B cell (primary cell): Measurements from ENCODE around the gene BRSK1. TPM values are rescaled to one million over a fixed set of nuclear protein-coding genes. Genes with fewer than 3 reads are reported as not detected.

ENCODE experiments used
- ATAC-seq: fragments of 200-7000 bp; cut with Tn5 transposase; one replicate; pipeline ENCODE4 v1.10.0; 2021; ENCODE audit warnings: low read depth, mild to moderate bottlenecking, moderate number of reproducible peaks, moderate library complexity
- CTCF ChIA-PET: fragments of 350-600 bp; sonication (Branson Sonifier 250); formaldehyde crosslinking; loops from one replicate; lab custom pipeline; 2021; ENCODE audit warnings: antibody characterized with exemption, inconsistent platforms; lab: Charles Lee
- POLR2A ChIA-PET: fragments of 350-600 bp; sonication (Branson Sonifier 250); formaldehyde crosslinking; loops from one replicate; lab custom pipeline; 2021; ENCODE audit warnings: antibody characterized with exemption; lab: Charles Lee
- DNase-seq: peaks from one replicate; pipeline ENCODE4 v3.0.0; 2013
- H2AFZ ChIP-seq: 2 replicates; pipeline ENCODE4 v1.6.1; 2012; ENCODE audit warnings: mild to moderate bottlenecking, low read depth, low read length; ENCODE audit not compliant: insufficient read depth, poor library complexity, severe bottlenecking
- H3K27ac ChIP-seq, 2 donors: 1 replicate in 1 of 2; 2 replicates in 1 of 2; pipeline ENCODE4 v1.5.1; 2012 to 2013; ENCODE audit warnings: low read length in 2 of 2, mild to moderate bottlenecking in 2 of 2, moderate library complexity in 1 of 2
- H3K27me3 ChIP-seq, 4 experiments: fragments of 200-600 bp in 1 of 4; sonication (generic) in 1 of 4; replicated peaks in 1 of 4; 1 replicate in 2 of 4; 2 replicates in 2 of 4; pipeline versions ENCODE4 v1.6.1 to v1.7.0; 2013 to 2016; ENCODE audit warnings: low read length in 3 of 4, mild to moderate bottlenecking in 2 of 4, mixed read lengths in 1 of 4, moderate library complexity in 1 of 4; ENCODE audit not compliant: insufficient read depth in 4 of 4, control insufficient read depth in 3 of 4; ENCODE audit errors: control extremely low read depth in 1 of 4
- H3K36me3 ChIP-seq, 2 experiments: replicated peaks in 1 of 2; 1 replicate in 1 of 2; 2 replicates in 1 of 2; pipeline versions ENCODE4 v1.6.1 to v1.7.1; 2013; ENCODE audit warnings: low read length in 1 of 2; ENCODE audit not compliant: insufficient read depth in 2 of 2, control insufficient read depth in 1 of 2; ENCODE audit errors: control extremely low read depth in 1 of 2, extremely low read depth in 1 of 2
- H3K4me1 ChIP-seq, 2 donors: fragments of 200-600 bp in 1 of 2; sonication (generic) in 1 of 2; 1 replicate in 1 of 2; 2 replicates in 1 of 2; pipeline versions ENCODE4 v1.5.1 to v1.6.1; 2013 to 2017; ENCODE audit warnings: low read length in 2 of 2; ENCODE audit not compliant: control insufficient read depth in 2 of 2, insufficient read depth in 2 of 2
- H3K4me2 ChIP-seq: replicated peaks from 2 replicates; pipeline ENCODE3; 2012; ENCODE audit warnings: mild to moderate bottlenecking, low read depth, low read length; ENCODE audit not compliant: poor library complexity, severe bottlenecking
- H3K4me3 ChIP-seq, 5 experiments: fragments of 200-600 bp in 1 of 5; sonication (generic) in 1 of 5; 1 replicate in 3 of 5; 2 replicates in 2 of 5; pipeline versions ENCODE4 v1.5.1 to v1.7.0; 2011 to 2016; ENCODE audit warnings: low read length in 4 of 5, mild to moderate bottlenecking in 4 of 5, low read depth in 2 of 5, control low read depth in 1 of 5, moderate library complexity in 1 of 5; ENCODE audit not compliant: insufficient read depth in 1 of 5; ENCODE audit errors: control extremely low read depth in 1 of 5, extremely low read depth in 1 of 5
- H3K79me2 ChIP-seq: fragments of 200-600 bp; sonication (generic); one replicate; pipeline ENCODE4 v1.6.0; 2016; ENCODE audit warnings: low read length; ENCODE audit not compliant: control insufficient read depth, insufficient read depth
- H3K9ac ChIP-seq: fragments of 200-600 bp; sonication (generic); 2 replicates; pipeline ENCODE4 v1.6.1; 2017; ENCODE audit warnings: mild to moderate bottlenecking, low read length, moderate library complexity
- H3K9me3 ChIP-seq, 3 donors: one replicate each; pipeline versions ENCODE4 v1.6.1 to v1.7.1; 2013; ENCODE audit warnings: low read length in 2 of 3; ENCODE audit not compliant: control insufficient read depth in 2 of 3, insufficient read depth in 1 of 3; ENCODE audit errors: control extremely low read depth in 1 of 3
- H4K20me1 ChIP-seq: 2 replicates; pipeline ENCODE4 v1.6.0; 2012; ENCODE audit warnings: mild to moderate bottlenecking, low read length; ENCODE audit not compliant: insufficient read depth, control insufficient read depth, poor library complexity, severe bottlenecking
- H3K27ac Mint-ChIP-seq: one replicate; pipeline ENCODE4 v1.8.0; 2021; ENCODE audit warnings: mixed read lengths
- H3K27me3 Mint-ChIP-seq: one replicate; pipeline ENCODE4 v1.8.0; 2021; ENCODE audit warnings: mixed read lengths
- H3K4me1 Mint-ChIP-seq: one replicate; pipeline ENCODE4 v1.8.0; 2021; ENCODE audit warnings: mixed read lengths
- H3K4me3 Mint-ChIP-seq: one replicate; pipeline ENCODE4 v1.8.0; 2021; ENCODE audit warnings: mixed read lengths
- H3K9me3 Mint-ChIP-seq: one replicate; pipeline ENCODE4 v1.8.0; 2022; ENCODE audit warnings: mixed read lengths; ENCODE audit not compliant: insufficient read depth
- CTCF ChIP-seq: fragments of 200-600 bp; IDR thresholded peaks from one replicate; pipeline ENCODE4 v1.8.0; 2022; ENCODE audit warnings: antibody characterized with exemption, mild to moderate bottlenecking
- EZH2 ChIP-seq: IDR thresholded peaks from 2 replicates; pipeline ENCODE4 v1.6.1; 2012; ENCODE audit warnings: borderline replicate concordance, low read depth, mild to moderate bottlenecking, moderate library complexity, low read length; ENCODE audit not compliant: insufficient read depth, poor library complexity, severe bottlenecking
- WGBS: methylation state at CpG from one replicate; pipeline ENCODE4 v1.1.5; 2013; ENCODE audit warnings: missing lambda C conversion rate; ENCODE audit not compliant: insufficient coverage; 5-methylcytosine and 5-hydroxymethylcytosine counted together
- intact Hi-C: fragments of 100-400 bp; cut with micrococcal nuclease; formaldehyde crosslinking; loops from one replicate; pipeline ENCODE4 v1.10.0; 2022
- polyA plus RNA-seq: library from polyadenylated mRNA; depleted of rRNA; stranded (reverse); fragments of >200 nt; gene quantifications from 2 replicates; pipeline ENCODE4 v1.2.3, GENCODE V29; 2012
- total RNA-seq, 2 donors: library from RNA; stranded (reverse); fragments of 120-200 nt in 1 of 2; gene quantifications; 1 replicate in 1 of 2; 2 replicates in 1 of 2; pipeline versions ENCODE4 v1.2.3 to v1.2.4, GENCODE V29; 2013 to 2022

The BRSK1 gene
- total and polyA plus RNA-seq, 2 donors (not counting 1 experiment from before 2014, with no cell fraction given), result 0.94 to 1.4 TPM

- TF ChIP-seq EZH2, result no peak
- TF ChIP-seq CTCF, result no peak
- H3K4me3 Mint-ChIP-seq, result no peak overlapping the region
- Histone ChIP-seq H3K4me3 (no peak overlapping the region), H3K36me3 (peaks cover 0 to 73% of the 10 kb centered on the region in 2 experiments), H3K4me2 (peak overlapping the region; percentile 31), H4K20me1 (peaks cover 100% of the 10 kb centered on the region), H3K79me2 (peaks cover 100% of the 10 kb centered on the region), H3K27ac (peak overlapping the region in 1 of 2 donors; percentile 45), H3K9ac (no peak overlapping the region), H3K4me1 (peaks cover 45 to 51% of the 10 kb centered on the region in 2 donors), H3K27me3 (no peaks in the 10 kb centered on the region), H3K9me3 (no peaks in the 10 kb centered on the region), H2AFZ (no peak overlapping the region)
- POLR2A ChIA-PET, result no interaction called here
- H3K27ac Mint-ChIP-seq, result no peak overlapping the region
- H3K4me1 Mint-ChIP-seq, result peaks cover 42% of the 10 kb centered on the region
- ATAC-seq, result no peak
- CTCF ChIA-PET, result interaction anchor here (0.7 to 1.1 kb wide), 4 partner anchors 13 to 106 kb away, joined by 3 to 4 read pairs (median 3); no protein-coding TSS in a partner anchor
- 92% methylated on average over 40 of the region's 40 CpGs for WGBS
- no peak for DNase-seq
- no peaks in the 10 kb centered on the region for H3K9me3 Mint-ChIP-seq
- intact Hi-C loops, result no loop called here
- no peaks in the 10 kb centered on the region for H3K27me3 Mint-ChIP-seq
Measured at GRCh38 chr19:55246462-55247451, 37.0 kb upstream of the BRSK1 start.
